Gastrocnemius medialis (tissue), 4 donors: ENCODE results near the gene SELENOO. TPM values are rescaled to one million over a fixed set of nuclear protein-coding genes. Genes with fewer than 3 reads are reported as not detected.

Experiments
- ATAC-seq, 2 donors: fragments of 150-250 bp; one replicate each; pipeline ENCODE4 v1.9.1; 2016
- DNase-seq, 2 donors: peaks; one replicate each; pipeline ENCODE4 v3.0.0-alpha.2; 2019
- H3K27ac ChIP-seq, 4 donors: fragments of 200-600 bp; sonication (generic); 1 replicate in 1 of 4; 2 replicates in 3 of 4; pipeline ENCODE4 v1.5.1; 2016 to 2018; ENCODE audit warnings: mild to moderate bottlenecking in 2 of 4, moderate library complexity in 1 of 4
- H3K27me3 ChIP-seq, 3 donors: fragments of 200-600 bp; sonication (generic) in 2 of 3; 1 replicate in 1 of 3; 2 replicates in 2 of 3; pipeline versions ENCODE4 v1.5.1 to v1.6.0; 2016 to 2019; ENCODE audit warnings: mild to moderate bottlenecking in 1 of 3, moderate library complexity in 1 of 3
- H3K36me3 ChIP-seq, 2 donors: fragments of 200-600 bp; sonication (generic) in 1 of 2; one replicate each; pipeline ENCODE4 v1.5.1; 2017 to 2018
- H3K4me1 ChIP-seq, 2 donors: fragments of 200-600 bp; sonication (generic) in 1 of 2; one replicate each; pipeline ENCODE4 v1.5.1; 2016 to 2017; ENCODE audit warnings: mild to moderate bottlenecking in 2 of 2
- H3K4me3 ChIP-seq, 4 donors: fragments of 200-600 bp; sonication (generic) in 3 of 4; 1 replicate in 1 of 4; 2 replicates in 3 of 4; pipeline ENCODE4 v1.5.1; 2016 to 2019; ENCODE audit warnings: mild to moderate bottlenecking in 2 of 4
- H3K9me3 ChIP-seq, 3 donors: fragments of 200-600 bp; sonication (generic) in 2 of 3; 1 replicate in 1 of 3; 2 replicates in 2 of 3; pipeline ENCODE4 v1.5.1; 2016 to 2019
- POLR2A ChIP-seq, 2 donors: fragments of 450-650 bp; IDR thresholded peaks; one replicate each; pipeline ENCODE4 v1.6.1; 2017; ENCODE audit warnings: antibody characterized with exemption in 2 of 2, mild to moderate bottlenecking in 2 of 2, moderate library complexity in 2 of 2
- in situ Hi-C, 4 donors: fragments of 200-750 bp; cut with MboI; loops; one replicate each; pipeline versions ENCODE4 v1.15.0 to v1.8.0; 2017; ENCODE audit warnings: low sequenced_read_pairs in 4 of 4
- intact Hi-C: fragments of 100-400 bp; cut with DNase I; formaldehyde crosslinking; loops from one replicate; pipeline ENCODE4 v1.15.1; 2023; ENCODE audit warnings: low total_unique reads
- total RNA-seq, 4 donors: library from RNA; depleted of rRNA; stranded (reverse); fragments of >200 nt; gene quantifications; one replicate each; pipeline versions ENCODE4 v1.1.0 to v1.2.3, GENCODE V29; 2016
- TF ChIP-seq, protein P1 (sequence below), 5 experiments: fragments of 450-650 bp in 3 of 5; fragments of 200-600 bp in 2 of 5; sonication (generic) in 2 of 5; IDR thresholded peaks in 4 of 5; conservative IDR thresholded peaks in 1 of 5; 1 replicate in 4 of 5; 2 replicates in 1 of 5; pipeline ENCODE4 v1.5.1; 2016 to 2019; ENCODE audit warnings: antibody characterized with exemption in 5 of 5, mild to moderate bottlenecking in 3 of 5, moderate library complexity in 3 of 5

SELENOO gene
- total RNA-seq, 4 donors from 2014 or later: 26.4 to 54.9 (median 34.0) TPM

GRCh38 chr22:50197000-50197800 is 3.6 kb upstream of the SELENOO start:
- no peaks in the 10 kb centered on the region for H3K27me3 ChIP-seq
- TF ChIP-seq, protein P1, sequence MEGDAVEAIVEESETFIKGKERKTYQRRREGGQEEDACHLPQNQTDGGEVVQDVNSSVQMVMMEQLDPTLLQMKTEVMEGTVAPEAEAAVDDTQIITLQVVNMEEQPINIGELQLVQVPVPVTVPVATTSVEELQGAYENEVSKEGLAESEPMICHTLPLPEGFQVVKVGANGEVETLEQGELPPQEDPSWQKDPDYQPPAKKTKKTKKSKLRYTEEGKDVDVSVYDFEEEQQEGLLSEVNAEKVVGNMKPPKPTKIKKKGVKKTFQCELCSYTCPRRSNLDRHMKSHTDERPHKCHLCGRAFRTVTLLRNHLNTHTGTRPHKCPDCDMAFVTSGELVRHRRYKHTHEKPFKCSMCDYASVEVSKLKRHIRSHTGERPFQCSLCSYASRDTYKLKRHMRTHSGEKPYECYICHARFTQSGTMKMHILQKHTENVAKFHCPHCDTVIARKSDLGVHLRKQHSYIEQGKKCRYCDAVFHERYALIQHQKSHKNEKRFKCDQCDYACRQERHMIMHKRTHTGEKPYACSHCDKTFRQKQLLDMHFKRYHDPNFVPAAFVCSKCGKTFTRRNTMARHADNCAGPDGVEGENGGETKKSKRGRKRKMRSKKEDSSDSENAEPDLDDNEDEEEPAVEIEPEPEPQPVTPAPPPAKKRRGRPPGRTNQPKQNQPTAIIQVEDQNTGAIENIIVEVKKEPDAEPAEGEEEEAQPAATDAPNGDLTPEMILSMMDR (IDR thresholded peaks at IDR 0.05 in 4 of 5, conservative IDR thresholded peaks at IDR 0.05 in 1 of 5): no peak
- no peak for TF ChIP-seq POLR2A (IDR thresholded peaks at IDR 0.05)
- intact Hi-C loops (no loop called here), in situ Hi-C loops (no loop called here)
- H3K27ac ChIP-seq: no peak overlapping the region
- no peak overlapping the region for H3K4me3 ChIP-seq
- no peaks in the 10 kb centered on the region for H3K9me3 ChIP-seq
- H3K4me1 ChIP-seq: peaks cover 15 to 16% of the 10 kb centered on the region in 2 donors
- H3K36me3 ChIP-seq: peaks cover 0 to 42% of the 10 kb centered on the region in 2 donors
- DNase-seq (no peak), ATAC-seq (no peak)

DNA sequence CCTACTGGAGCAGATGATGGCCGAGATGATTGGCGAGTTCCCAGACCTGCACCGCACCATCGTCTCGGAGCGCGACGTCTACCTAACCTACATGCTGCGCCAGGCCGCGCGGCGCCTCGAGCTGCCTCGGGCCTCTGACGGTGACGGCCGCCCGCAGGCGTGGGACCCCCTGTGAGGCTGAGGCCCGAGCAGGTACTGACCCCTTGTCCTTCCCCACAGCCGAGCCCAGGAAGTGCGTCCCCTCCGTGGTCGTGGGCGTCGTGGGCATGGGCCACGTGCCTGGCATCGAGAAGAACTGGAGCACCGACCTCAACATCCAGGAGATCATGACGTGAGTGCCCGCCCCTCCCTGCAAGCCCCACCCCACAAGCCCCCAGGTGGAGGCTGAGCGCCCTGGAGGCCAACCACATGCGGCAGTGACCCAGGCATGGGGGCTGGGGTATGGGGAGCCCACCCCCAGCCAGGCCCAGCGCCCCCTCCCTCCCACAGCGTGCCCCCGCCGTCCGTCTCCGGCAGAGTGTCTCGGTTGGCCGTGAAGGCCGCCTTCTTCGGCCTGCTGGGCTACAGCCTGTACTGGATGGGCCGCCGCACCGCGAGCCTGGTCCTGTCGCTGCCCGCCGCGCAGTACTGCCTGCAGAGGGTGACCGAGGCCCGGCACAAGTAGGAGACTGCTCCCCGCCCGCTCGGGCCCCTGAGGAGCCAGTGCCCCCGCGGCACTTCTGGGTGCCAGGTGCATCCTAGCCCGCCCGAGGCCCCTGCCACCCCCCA is 2.8 kb upstream of the SELENOO start:
- Histone ChIP-seq H3K36me3 (peaks cover 0 to 42% of the 10 kb centered on the region in 2 donors), H3K27ac (no peak overlapping the region), H3K9me3 (no peaks in the 10 kb centered on the region), H3K4me1 (peaks cover 18 to 20% of the 10 kb centered on the region in 2 donors), H3K27me3 (no peaks in the 10 kb centered on the region), H3K4me3 (no peak overlapping the region)
- DNase-seq (no peak), ATAC-seq (no peak)
- TF ChIP-seq, protein P1 (IDR thresholded peaks at IDR 0.05 in 4 of 5, conservative IDR thresholded peaks at IDR 0.05 in 1 of 5): no peak
- no peak for TF ChIP-seq POLR2A (IDR thresholded peaks at IDR 0.05)
- in situ Hi-C loops: no loop called here
- intact Hi-C loops: no loop called here

DNA sequence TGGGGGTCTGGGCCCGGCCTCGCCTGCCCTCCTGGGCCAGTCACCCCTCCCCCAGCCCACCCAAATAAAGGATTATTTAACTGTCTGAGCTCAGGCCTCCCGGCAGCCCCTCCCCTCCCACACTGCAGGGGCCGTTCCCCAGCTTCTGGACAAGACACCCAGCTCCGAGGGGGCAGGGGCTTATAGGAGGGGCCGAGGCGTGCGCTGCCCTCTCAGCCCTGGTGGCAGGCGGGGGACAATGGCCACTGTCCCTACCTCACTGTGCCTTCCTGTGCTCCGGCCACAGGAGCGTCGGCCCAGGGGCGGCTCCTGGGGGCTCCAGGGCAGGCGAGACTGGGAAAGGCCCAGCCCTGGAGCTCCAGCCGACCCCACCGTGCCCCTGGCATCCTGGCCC is 2.2 kb upstream of the SELENOO start:
- H3K27ac ChIP-seq: no peak overlapping the region
- DNase-seq (no peak), ATAC-seq (no peak)
- H3K36me3 ChIP-seq: peaks cover 0 to 37% of the 10 kb centered on the region in 2 donors
- no peaks in the 10 kb centered on the region for H3K27me3 ChIP-seq
- in situ Hi-C loops (no loop called here), intact Hi-C loops (no loop called here)
- H3K4me1 ChIP-seq: peaks cover 18 to 20% of the 10 kb centered on the region in 2 donors
- H3K9me3 ChIP-seq: no peaks in the 10 kb centered on the region
- H3K4me3 ChIP-seq: no peak overlapping the region
- TF ChIP-seq, protein P1 (IDR thresholded peaks at IDR 0.05 in 4 of 5, conservative IDR thresholded peaks at IDR 0.05 in 1 of 5): no peak
- no peak for TF ChIP-seq POLR2A (IDR thresholded peaks at IDR 0.05)

DNA sequence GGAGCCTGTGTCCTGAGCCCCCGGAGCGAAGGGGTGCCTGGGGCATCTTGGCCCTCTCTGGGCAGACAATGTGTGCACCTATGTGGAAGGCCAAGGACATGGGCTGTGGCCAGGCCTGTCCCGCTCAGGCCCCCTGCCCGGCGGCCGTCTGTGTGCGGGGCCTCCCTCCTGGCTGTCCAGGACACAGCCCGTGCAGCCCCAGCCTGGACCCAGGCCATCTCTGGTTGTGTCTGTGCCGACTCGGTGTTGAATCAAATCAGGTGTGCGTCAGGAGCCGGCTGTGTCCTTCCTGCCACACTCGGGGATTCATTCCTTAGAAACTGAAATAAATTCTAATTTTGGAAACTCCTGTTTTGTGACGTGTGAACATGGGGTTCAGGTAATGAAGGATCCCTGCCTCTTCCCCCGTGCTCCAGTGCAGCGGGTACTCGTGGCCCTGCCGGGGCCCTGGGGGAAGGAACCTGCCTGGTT is 1.5 kb upstream of the SELENOO start:
- peak overlapping the region in 2 of 4 donors; percentile 15 to 73 for H3K27ac ChIP-seq
- no peak for ATAC-seq

More for the DNA sequence above, 1.5 kb upstream of the SELENOO start:
- H3K4me1 ChIP-seq: peaks cover 18 to 20% of the 10 kb centered on the region in 2 donors
- H3K27me3 ChIP-seq: no peaks in the 10 kb centered on the region
- intact Hi-C loops: no loop called here
- no peak for DNase-seq
- no peaks in the 10 kb centered on the region for H3K9me3 ChIP-seq
- H3K36me3 ChIP-seq: peaks cover 0 to 30% of the 10 kb centered on the region in 2 donors
- H3K4me3 ChIP-seq: no peak overlapping the region
- TF ChIP-seq, protein P1 (IDR thresholded peaks at IDR 0.05 in 4 of 5, conservative IDR thresholded peaks at IDR 0.05 in 1 of 5): no peak
- in situ Hi-C loops: no loop called here
